Measurements from ENCODE around the gene ATAD3A. TPM values are rescaled to one million over a fixed set of nuclear protein-coding genes. Genes with fewer than 3 reads are reported as not detected.
"Not testable (repeated sequence)": the region's sequence is repeated elsewhere in the genome, so short reads cannot be mapped to it uniquely, and the experiment has no call there.

Gene ATAD3A
- total RNA-seq, 1 experiment from 2014 or later = 55.8 TPM

GRCh38 chr1:1481811-1482210 is 30.2 kb upstream of the ATAD3A start:
- H4K91ac ChIP-seq (ENCODE audit: insufficient read length, low read depth, low read length); H2BK20ac ChIP-seq (ENCODE audit: low read depth, low read length, poor library complexity, severe bottlenecking); H2AK5ac ChIP-seq (ENCODE audit: insufficient read length, low read length); H3K9ac ChIP-seq (ENCODE audit: extremely low read depth, insufficient read length, low read length); H2BK120ac ChIP-seq (ENCODE audit: low read depth, low read length, poor library complexity, severe bottlenecking); H3T11ph ChIP-seq (ENCODE audit: low read length); H4K5ac ChIP-seq (ENCODE audit: insufficient read length, low read depth, low read length); H3K14ac ChIP-seq (ENCODE audit: insufficient read depth, low read length); H3K4me2 ChIP-seq (ENCODE audit: insufficient read depth, insufficient read length, low read length); H3K23me2 ChIP-seq (ENCODE audit: insufficient read length, low read depth, low read length, poor library complexity, severe bottlenecking); DNase-seq; H3K79me1 ChIP-seq (ENCODE audit: insufficient read depth, low read depth, low read length, poor library complexity, severe bottlenecking); H2BK12ac ChIP-seq (ENCODE audit: insufficient read length, low read depth, low read length); H3K79me2 ChIP-seq (ENCODE audit: insufficient read depth, low read length); H3K9me3 Mint-ChIP-seq; H3K27me3 ChIP-seq (ENCODE audit: insufficient read depth, low read length); H3K27ac ChIP-seq (ENCODE audit: insufficient read length, low read depth, low read length); H3K27ac Mint-ChIP-seq; H3K18ac ChIP-seq (ENCODE audit: insufficient read length, low read depth, low read length); H2AFZ ChIP-seq (ENCODE audit: low read length); H3K27me3 Mint-ChIP-seq (ENCODE audit: low read depth); H3K56ac ChIP-seq (ENCODE audit: insufficient read length, low read depth, low read length); H3K23ac ChIP-seq (ENCODE audit: insufficient read length, low read depth, low read length); H2BK15ac ChIP-seq (ENCODE audit: low read depth, low read length); H3K4me1 ChIP-seq (ENCODE audit: insufficient read depth, low read length); H3K4me1 Mint-ChIP-seq; H4K8ac ChIP-seq (replicated peaks; ENCODE audit: insufficient read length, low read depth, low read length); H3K4me3 Mint-ChIP-seq; H3K4ac ChIP-seq (ENCODE audit: low read depth, low read length); H2BK5ac ChIP-seq (ENCODE audit: insufficient read length, low read length); H4K20me1 ChIP-seq (ENCODE audit: control insufficient read depth, insufficient read depth, insufficient read length); H3K9me3 ChIP-seq (ENCODE audit: control insufficient read depth, low read depth, low read length): not testable (repeated sequence)
- H3K36me3 Mint-ChIP-seq (ENCODE audit: insufficient read depth in 1 of 3, low read depth in 3 of 3) = peaks cover 24 to 57% (median 48%) of the 10 kb centered on the region in 3 experiments; a peak in 6 of 7 replicates
- no CpG with 5 or more reads among the region's 30 CpGs for WGBS (ENCODE audit: extremely low coverage, insufficient read length, low lambda C conversion rate)
